AG09319 (cell line): Measurements from ENCODE around the gene MYOG.

Experiments
- DNase-seq: peaks from one replicate; pipeline ENCODE4 v3.0.0-alpha.2; 2010; ENCODE audit warnings: low read depth; ENCODE audit errors: extremely low read depth
- CTCF ChIP-seq: IDR thresholded peaks from 2 replicates; pipeline ENCODE4 v1.5.1; 2011; ENCODE audit warnings: low read depth, mild to moderate bottlenecking, inconsistent platforms, low read length, moderate library complexity

MYOG gene

GRCh38 chr1:203113308-203113707 is 27.5 kb upstream of the MYOG start:
- TF ChIP-seq CTCF = no peak
- DNase-seq = no peak

GRCh38 chr1:203112475-203112874 is 26.7 kb upstream of the MYOG start:
- DNase-seq = no peak
- TF ChIP-seq CTCF = no peak

GRCh38 chr1:203104789-203105390 is 19.1 kb upstream of the MYOG start:
- no peak for DNase-seq
- TF ChIP-seq CTCF = no peak

- TF ChIP-seq CTCF = no peak
- DNase-seq = no peak
These were observed 18.1 kb upstream of the MYOG start for GRCh38 chr1:203103829-203104495.

- DNase-seq = no peak
These were observed 17.4 kb upstream of the MYOG start for GRCh38 chr1:203103216-203103615.

GRCh38 chr1:203101813-203102634 is 16.2 kb upstream of the MYOG start:
- no peak for DNase-seq
- TF ChIP-seq CTCF = no peak

More at GRCh38 chr1:203103216-203103615, 17.4 kb upstream of the MYOG start:
- TF ChIP-seq CTCF = no peak

- no peak for TF ChIP-seq CTCF
- no peak for DNase-seq
These were observed 14.7 kb upstream of the MYOG start for GRCh38 chr1:203100516-203100869.
